HG03064 (cell line): ENCODE data around the gene PEX7.
"Not testable (repeated sequence)": the region's sequence is repeated elsewhere in the genome, so short reads cannot be mapped to it uniquely, and the experiment has no call there.

Source experiments
- ATAC-seq: cut with Tn5 transposase; IDR thresholded peaks from one replicate; pipeline ENCODE4 v1.9.1; 2021; ENCODE audit warnings: low read depth; ENCODE audit not compliant: unreplicated experiment

Gene PEX7

DNA sequence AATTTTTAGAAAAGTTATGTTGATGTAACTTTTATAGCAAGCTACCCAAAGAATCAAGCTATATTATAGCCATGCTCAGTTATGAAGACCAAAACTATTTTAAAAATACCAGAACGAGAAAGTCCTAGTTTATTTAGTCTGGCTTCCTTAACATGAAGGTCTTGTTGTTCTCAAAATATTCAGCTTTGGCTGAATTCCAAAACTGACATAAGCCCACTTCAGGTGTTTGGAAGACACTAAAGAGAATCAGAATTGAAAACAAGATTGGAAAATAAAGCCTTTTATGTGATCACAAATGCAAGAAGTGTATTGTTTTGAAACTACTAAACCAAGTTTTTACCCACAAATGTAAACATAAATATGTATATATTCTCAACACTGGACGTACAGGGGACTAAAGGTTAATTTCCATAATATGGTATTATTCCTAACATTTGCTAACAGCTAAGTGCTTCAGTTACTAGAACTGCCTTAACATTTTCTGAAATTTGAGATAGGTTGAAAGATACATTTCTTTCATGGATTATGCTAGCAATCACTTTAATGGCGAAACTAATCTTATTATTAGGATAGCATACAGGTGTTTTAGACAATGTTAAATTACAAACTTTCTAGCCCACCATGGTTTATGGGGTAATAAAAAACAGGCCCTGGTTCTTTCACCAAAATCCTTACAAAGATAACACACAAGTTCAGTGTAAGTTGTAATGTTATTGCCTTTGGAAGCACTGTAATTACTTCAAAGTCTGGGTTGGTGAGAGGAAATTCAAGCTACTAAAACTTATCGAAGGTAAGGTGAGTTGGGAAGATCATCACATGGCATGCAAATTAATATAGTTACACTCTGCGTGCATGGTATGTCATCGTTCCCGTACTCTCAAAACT, 31.7 kb upstream of the PEX7 start:
- no peak for ATAC-seq

- peak; percentile 40 for ATAC-seq
Observed at GRCh38 chr6:136791296-136792094, 30.9 kb upstream of the PEX7 start.

DNA sequence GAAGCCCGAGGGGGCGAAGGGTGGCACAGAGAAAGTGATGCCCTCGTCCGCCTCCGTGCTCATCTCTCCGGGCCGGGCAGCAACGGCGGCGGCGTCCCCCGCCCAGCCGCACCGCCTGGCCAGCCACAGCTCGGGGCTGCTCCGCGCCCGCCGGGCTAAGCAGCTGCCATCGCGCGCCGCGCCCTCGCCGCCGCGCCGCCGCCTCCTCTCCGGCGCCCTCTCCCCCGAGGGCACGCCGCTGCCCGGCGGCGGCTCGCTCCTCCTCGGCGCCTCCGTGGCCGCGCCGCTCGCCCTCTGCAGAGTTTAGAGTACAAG, 30.3 kb upstream of the PEX7 start:
- ATAC-seq, result no peak

GRCh38 chr6:136792410-136793262, 29.8 kb upstream of the PEX7 start, which contains the start of gene MAP3K5:
Gene MAP3K5, minus strand, starts transcription at chr6:136792477. Its CDS starts 320 bp downstream, at chr6:136792157.
- ATAC-seq, result peak; percentile 55

- no peak for ATAC-seq
Observed at GRCh38 chr6:136793363-136793762, 29.0 kb upstream of the PEX7 start.

DNA sequence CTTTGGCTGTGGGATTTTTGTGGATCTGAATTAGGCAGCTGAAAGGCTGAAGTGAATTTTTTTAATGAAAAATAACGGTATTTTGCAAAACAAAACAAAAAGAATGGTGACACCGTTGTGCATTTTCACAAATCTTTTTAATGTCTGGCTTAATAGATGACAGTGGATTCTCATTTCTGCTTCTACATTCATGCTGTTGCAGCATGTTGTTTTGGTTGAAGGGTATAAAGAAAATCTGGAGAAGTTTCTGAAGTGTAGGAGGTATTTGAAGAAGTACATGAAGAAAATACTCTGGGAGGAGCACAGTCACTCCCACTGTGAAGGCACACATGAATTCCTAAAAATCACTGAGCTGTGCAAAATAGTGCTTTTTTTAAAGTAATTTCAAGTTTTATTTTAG, 27.0 kb upstream of the PEX7 start:
- ATAC-seq, result no peak

DNA sequence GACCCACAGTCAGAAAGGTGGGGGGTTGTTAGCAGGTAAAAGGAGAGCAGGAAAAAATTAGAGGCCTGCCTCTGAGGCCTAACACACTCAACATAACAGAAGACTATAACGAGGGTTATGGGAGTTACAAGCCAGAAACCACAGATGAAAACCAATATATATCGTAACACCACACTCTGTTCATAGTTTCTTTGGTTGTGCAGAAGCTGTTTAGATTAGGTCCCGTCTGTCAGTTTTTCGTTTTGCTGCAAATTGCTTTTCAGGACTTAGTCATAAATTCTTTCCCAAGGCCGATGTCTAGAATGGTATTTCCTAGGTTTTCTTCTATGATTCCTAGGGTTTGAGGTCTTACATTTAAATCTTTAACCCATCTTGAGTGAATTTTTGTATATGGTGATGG, 26.4 kb upstream of the PEX7 start:
- ATAC-seq, result no peak

- no peak for ATAC-seq
Observed at GRCh38 chr6:136798044-136798443, 24.3 kb upstream of the PEX7 start.

GRCh38 chr6:136801581-136801980, 20.8 kb upstream of the PEX7 start:
- ATAC-seq, result no peak

DNA sequence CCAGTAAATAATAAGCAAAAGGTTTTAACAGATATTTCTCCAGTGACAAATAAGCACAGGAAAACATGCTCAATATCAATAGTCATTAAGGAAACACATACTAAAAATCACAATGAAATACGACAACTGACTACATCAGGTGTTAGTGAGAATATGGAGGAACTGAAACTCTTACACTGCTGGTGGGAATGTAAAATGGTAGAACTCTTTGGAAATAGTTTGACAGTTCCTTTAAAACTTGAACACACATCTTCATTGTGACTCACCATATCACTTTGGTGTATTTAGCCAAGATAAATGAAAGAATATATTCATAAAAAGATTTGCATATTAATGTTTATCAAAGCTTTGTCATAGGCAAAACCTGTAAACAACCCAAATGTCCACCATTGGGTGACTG, 18.8 kb upstream of the PEX7 start:
- no peak for ATAC-seq

- no peak for ATAC-seq
Observed at GRCh38 chr6:136809091-136809860, 13.1 kb upstream of the PEX7 start.

DNA sequence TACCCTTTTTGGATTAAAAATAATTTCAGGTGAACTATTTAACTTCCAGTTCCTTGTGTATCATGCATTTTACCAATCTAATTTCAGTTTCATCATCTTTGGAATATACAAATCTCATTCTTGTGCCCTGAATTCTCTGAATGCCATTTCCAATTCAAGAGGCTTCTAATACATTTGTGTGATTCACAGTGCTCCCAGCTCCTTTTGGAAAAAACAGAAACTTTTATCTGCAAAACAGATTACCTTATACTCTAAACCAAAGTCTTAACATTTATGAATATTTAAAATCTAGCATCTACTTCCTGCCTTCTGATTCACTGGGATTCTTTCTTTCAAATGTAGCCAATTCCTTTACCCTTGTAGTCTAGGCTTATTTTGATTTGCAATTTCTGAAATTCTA, 11.1 kb upstream of the PEX7 start:
- no peak for ATAC-seq

- no peak for ATAC-seq
Observed at GRCh38 chr6:136812174-136812573, 10.2 kb upstream of the PEX7 start.

DNA sequence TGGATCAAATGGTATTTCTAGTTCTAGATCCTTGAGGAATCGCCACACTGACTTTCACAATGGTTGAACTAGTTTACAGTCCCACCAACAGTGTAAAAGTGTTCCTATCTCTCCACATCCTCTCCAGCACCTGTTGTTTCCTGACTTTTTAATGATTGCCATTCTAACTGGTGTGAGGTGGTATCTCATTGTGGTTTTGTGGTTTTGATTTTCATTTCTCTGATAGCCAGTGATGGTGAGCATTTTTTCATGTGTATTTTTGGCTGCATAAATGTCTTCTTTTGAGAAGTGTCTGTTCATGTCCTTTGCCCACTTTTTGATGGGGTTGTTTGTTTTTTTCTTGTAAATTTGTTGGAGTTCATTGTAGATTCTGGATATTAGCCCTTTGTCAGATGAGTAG, 6.8 kb upstream of the PEX7 start:
- not testable (repeated sequence) for ATAC-seq

DNA sequence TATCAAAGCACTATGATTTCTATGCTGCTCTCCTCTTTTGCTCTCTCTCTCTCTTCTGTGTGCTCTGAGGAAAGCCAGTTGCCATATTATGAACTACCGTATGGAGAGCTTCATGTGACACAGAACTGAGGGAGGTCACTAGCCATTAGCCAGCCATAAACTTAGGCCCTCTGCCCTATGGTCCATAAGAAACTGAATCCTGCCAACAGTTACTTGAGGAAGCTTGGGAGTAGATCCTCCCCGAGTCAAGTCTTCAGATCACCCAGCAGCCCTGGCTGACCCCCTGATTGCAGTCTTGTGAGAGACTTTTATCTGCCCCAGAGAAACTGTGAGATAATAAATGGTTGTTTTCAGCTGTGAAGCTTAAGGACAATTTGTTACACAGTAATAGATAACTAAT, 5.7 kb upstream of the PEX7 start:
- ATAC-seq, result no peak

DNA sequence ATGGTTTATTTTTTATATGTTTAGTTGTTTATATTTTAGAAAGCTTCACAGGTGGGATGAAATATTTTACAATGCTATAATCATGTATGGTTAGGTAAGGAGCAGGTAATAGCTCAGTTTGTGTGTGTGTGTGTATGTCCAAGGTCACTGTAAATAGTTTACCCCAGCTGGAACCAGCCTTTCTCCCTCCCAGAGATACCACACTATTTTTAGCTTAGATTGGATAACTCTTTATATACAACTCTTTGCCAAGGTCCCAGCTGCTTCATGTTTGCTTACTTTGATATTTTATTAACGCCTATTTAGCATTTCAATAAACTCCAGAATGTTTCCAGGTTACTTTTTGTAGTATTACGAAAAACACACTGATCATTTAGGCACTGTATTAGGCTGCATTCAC, 1.8 kb upstream of the PEX7 start:
- no peak for ATAC-seq

DNA sequence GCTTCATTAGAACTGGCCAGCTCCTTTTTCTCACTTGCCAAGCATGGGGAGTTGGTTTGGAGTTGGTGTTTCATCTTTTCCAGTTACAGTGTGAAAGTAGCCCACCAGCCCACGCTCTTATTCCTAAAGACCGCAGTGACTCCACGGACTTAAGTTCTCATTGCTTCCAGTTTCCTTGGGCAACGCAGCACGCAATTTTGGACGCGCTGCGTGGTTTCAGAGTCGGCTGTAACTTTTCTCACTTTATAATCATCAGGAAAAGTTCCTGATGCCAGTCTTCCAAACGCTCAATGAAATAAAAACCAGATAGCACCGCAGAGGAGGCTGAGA, 381 bp upstream of the PEX7 start:
- no peak for ATAC-seq

DNA sequence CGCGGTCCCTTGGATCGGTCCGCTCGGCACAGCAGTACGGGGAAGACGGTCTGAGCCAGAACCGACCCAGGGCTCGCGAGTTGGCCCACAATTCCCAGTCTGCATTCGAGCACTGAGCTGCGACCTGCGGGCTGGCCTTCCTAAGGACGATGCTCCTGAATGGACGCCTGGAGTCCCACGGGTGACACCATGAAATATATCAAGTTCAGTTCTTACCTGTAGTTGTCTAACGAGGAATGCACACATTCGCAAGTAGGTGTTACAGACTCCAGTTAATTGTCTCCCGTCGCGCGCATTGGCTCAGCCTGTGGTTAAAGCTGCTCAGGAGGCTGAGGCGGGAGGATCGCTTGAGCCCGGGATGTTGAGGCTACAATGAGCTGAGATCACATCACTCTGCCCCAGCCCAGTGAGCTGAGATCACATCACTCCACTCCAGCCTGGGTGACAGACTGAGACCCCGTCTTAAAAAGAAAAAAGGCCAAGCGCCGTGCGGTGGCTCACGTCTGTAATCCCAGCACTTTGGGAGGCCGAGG, 802 bp downstream of the PEX7 start:
- ATAC-seq, result no peak

DNA sequence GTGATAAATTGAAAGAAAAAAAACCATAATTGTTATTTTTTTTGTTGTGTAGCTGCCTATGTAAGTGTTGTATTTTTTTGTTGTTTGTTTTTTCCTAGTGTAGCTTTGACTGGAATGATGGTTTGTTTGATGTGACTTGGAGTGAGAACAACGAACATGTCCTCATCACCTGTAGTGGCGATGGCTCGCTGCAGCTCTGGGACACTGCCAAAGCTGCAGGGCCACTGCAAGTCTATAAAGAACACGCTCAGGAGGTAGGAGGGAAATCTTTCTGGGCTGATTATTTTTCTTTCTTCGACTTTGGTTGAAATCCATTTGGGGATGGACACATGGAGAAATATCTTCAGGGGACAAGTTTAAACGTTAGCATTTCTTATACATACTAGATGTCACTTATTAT, 3.8 kb downstream of the PEX7 start:
- ATAC-seq, result no peak

DNA sequence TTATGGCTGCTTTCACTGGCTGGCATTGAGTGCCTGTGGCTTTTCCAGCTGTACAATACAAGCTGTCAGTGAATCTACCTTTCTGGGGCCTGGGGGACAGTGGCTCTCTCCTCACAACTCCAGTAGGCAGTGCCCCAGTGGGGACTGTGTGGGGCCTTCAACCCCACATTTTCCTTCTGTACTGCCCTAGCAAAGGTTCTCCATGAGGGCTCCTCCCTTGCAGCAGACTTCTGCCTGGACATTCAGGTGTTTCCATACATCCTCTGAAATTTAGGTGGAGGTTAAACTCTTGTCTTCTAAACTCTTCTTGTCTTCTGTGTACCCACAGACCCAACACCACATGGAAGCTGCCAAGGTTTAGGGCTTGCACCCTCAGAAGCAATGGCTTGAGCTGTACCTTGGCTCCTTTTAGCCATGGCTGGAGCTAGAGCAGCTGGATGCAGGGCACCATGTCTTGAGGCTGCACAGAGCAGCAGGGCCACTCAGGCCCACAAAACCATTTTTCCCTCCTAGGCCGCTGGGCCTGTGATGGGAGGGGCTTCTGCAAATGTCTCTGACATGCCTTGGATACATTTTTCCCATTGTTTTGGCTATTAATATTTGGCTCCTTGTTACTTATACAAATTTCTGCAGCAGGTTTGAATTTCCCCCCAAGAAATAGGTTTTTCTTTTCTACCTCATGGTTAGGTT, 9.6 kb downstream of the PEX7 start:
- no peak for ATAC-seq
